ENCODE results near the gene PBRM1.
"Not testable (repeated sequence)": the region's sequence is repeated elsewhere in the genome, so short reads cannot be mapped to it uniquely, and the experiment has no call there.

GRCh38 chr3:52676201-52676600 is 9.5 kb downstream of the PBRM1 start:
- not testable (repeated sequence) for TF ChIP-seq CTCF, POLR2A (IDR thresholded peaks at IDR 0.05)

Measured in heart left ventricle (tissue), 13 donors.